CD4-positive, alpha-beta T cell treated with Interleukin-1 beta for 1 hour (primary cell): Measurements from ENCODE around the gene TIMM17A.
"Not testable (repeated sequence)": the region's sequence is repeated elsewhere in the genome, so short reads cannot be mapped to it uniquely, and the experiment has no call there.

Experiments used
- DNase-seq, 2 donors: peaks; one replicate each; pipeline ENCODE4 v3.0.0-alpha.2; 2020 to 2022

The TIMM17A gene

GRCh38 chr1:201955009-201955728 is at the start of gene TIMM17A:
Gene TIMM17A, plus strand, starts transcription at chr1:201955503. Its CDS starts 24 bp downstream, at chr1:201955527.
- DNase-seq = peak; percentile 93

GRCh38 chr1:201906336-201906735 is 49.0 kb upstream of the TIMM17A start:
- no peak for DNase-seq

- DNase-seq = no peak
These were observed 47.7 kb upstream of the TIMM17A start for GRCh38 chr1:201907621-201908020.

GRCh38 chr1:201911826-201912571 is 43.3 kb upstream of the TIMM17A start:
- no peak for DNase-seq

- DNase-seq = no peak
These were observed 42.5 kb upstream of the TIMM17A start for GRCh38 chr1:201912832-201913231.

- DNase-seq = no peak
These were observed 40.7 kb upstream of the TIMM17A start for GRCh38 chr1:201914456-201915235.

GRCh38 chr1:201916649-201917249 is 38.6 kb upstream of the TIMM17A start:
- no peak for DNase-seq

- DNase-seq = no peak
These were observed 37.8 kb upstream of the TIMM17A start for GRCh38 chr1:201917362-201918033.

- no peak for DNase-seq
These were observed 37.0 kb upstream of the TIMM17A start for GRCh38 chr1:201918343-201918742.

- no peak for DNase-seq
These were observed 33.2 kb upstream of the TIMM17A start for GRCh38 chr1:201921952-201922558.

- no peak for DNase-seq
These were observed 30.1 kb upstream of the TIMM17A start for GRCh38 chr1:201925301-201925567.

- no peak for DNase-seq
These were observed 29.2 kb upstream of the TIMM17A start for GRCh38 chr1:201925981-201926645.

- DNase-seq = no peak
These were observed 27.0 kb upstream of the TIMM17A start for GRCh38 chr1:201928266-201928665.

GRCh38 chr1:201930137-201930536 is 25.2 kb upstream of the TIMM17A start:
- DNase-seq = no peak

GRCh38 chr1:201930803-201931202 is 24.5 kb upstream of the TIMM17A start:
- DNase-seq = no peak

- DNase-seq = no peak
These were observed 21.4 kb upstream of the TIMM17A start for GRCh38 chr1:201933840-201934430.

- no peak for DNase-seq
These were observed 17.6 kb upstream of the TIMM17A start for GRCh38 chr1:201937624-201938213.

GRCh38 chr1:201938440-201939035 is 16.8 kb upstream of the TIMM17A start:
- DNase-seq = no peak

- no peak for DNase-seq
These were observed 16.2 kb upstream of the TIMM17A start for GRCh38 chr1:201939148-201939547.

- no peak for DNase-seq
These were observed 15.7 kb upstream of the TIMM17A start for GRCh38 chr1:201939574-201939973.

- not testable (repeated sequence) for DNase-seq
These were observed 15.0 kb upstream of the TIMM17A start for GRCh38 chr1:201940316-201940715.
